GM23248 (cell line): Measurements from ENCODE around the gene RCOR1.

Experiments used
- EZH2 ChIP-seq: fragments of 200-600 bp; sonication (generic); IDR thresholded peaks from 2 replicates; pipeline ENCODE4 v1.6.1; 2018; ENCODE audit warnings: antibody characterized with exemption, mild to moderate bottlenecking; ENCODE audit not compliant: insufficient read depth, poor library complexity, severe bottlenecking
- EZH2phosphoT487 ChIP-seq: fragments of 200-600 bp; sonication (generic); IDR thresholded peaks from 2 replicates; pipeline ENCODE4 v1.6.1; 2018; ENCODE audit warnings: antibody characterized with exemption, moderate library complexity, mild to moderate bottlenecking, low read depth; ENCODE audit not compliant: insufficient read depth

GRCh38 chr14:102556098-102556677 is 36.3 kb upstream of the RCOR1 start:
- no peak for TF ChIP-seq EZH2
- no peak for TF ChIP-seq EZH2phosphoT487
